ENCODE results near the gene MTX1. TPM values are rescaled to one million over a fixed set of nuclear protein-coding genes. Genes with fewer than 3 reads are reported as not detected.

The MTX1 gene
- total RNA-seq, 2 experiments from 2014 or later, result 31.5 to 31.7 TPM

DNA sequence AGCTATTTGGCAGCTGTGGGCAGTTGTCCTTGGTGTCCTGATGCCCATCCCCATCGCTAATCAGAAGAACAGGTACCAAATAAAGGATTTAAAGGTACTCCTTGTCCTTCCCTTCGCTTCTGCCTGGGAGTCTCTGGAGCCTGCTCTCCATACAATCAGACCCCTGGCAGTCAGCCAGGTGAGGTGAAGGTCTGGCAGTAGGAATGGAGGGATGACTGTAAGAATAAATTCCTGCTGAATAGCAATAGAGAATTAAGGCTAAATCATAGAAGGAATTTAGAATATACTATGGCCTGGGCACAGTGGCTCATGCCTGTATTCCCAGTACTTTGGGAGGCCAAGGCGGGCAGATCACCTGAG, 10.0 kb upstream of the MTX1 start:
- no peak overlapping the region for H3K27ac Mint-ChIP-seq
- DNase-seq (no peak), ATAC-seq (ENCODE audit: low read depth) (no peak)
- H3K36me3 Mint-ChIP-seq, result no peaks in the 10 kb centered on the region
- H3K9me3 Mint-ChIP-seq, result no peaks in the 10 kb centered on the region
- POLR2A ChIA-PET, result no interaction called here
- no peaks in the 10 kb centered on the region for H3K27me3 Mint-ChIP-seq
- no peak overlapping the region for H3K4me3 Mint-ChIP-seq
- H3K4me1 Mint-ChIP-seq, result peaks cover 14% of the 10 kb centered on the region

GRCh38 chr1:155199792-155200191, 8.7 kb upstream of the MTX1 start:
- H3K27me3 Mint-ChIP-seq, result no peaks in the 10 kb centered on the region
- ATAC-seq (ENCODE audit: low read depth) (no peak), DNase-seq (no peak)
- H3K4me3 Mint-ChIP-seq, result no peak overlapping the region
- H3K27ac Mint-ChIP-seq, result no peak overlapping the region
- H3K9me3 Mint-ChIP-seq, result no peaks in the 10 kb centered on the region
- peaks cover 4% of the 10 kb centered on the region for H3K4me1 Mint-ChIP-seq
- H3K36me3 Mint-ChIP-seq, result no peaks in the 10 kb centered on the region
- POLR2A ChIA-PET, result no interaction called here

DNA sequence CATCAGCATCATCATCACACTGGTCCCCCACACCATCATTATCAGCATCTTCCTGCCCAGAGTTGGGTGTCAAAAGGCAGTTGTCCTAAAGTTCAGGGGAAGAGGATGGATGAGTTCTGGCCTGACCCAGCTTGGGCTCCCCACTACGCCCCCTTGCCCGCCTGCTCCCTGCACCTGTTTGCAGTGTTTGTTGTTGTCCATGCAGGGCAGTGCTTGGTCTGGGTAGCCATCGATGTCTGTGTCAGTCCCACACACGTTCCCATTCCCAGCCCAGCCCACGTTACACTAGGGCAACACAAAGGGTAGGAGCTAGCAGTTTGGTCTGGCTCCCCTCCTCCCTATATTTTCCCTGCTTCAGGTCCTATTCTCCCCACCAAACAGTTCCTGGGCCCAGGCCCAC, 7.6 kb upstream of the MTX1 start:
- Mint-ChIP-seq H3K4me1 (no peaks in the 10 kb centered on the region), H3K9me3 (no peaks in the 10 kb centered on the region), H3K4me3 (no peak overlapping the region), H3K36me3 (no peaks in the 10 kb centered on the region), H3K27me3 (no peaks in the 10 kb centered on the region), H3K27ac (no peak overlapping the region)
- ATAC-seq (ENCODE audit: low read depth) (no peak), DNase-seq (no peak)
- POLR2A ChIA-PET, result no interaction called here

DNA sequence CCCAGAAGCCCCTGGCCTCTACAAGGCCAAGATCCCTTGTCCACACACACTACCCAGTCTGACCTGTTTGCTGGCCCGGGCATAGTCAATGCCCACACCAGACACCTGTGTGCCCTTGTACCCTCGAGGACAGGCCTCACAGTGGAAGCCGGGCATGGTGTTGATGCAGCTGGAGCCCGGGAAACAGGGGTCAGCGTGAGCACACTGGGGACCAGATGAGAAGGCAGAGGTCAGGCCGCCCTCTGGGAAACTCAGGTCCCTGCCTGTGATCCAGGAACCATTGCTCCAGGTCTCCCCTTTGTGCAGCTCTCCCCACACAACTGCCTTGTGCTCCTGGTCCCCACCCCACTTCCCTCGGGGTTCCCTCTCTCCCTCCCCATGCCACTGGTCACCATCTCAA, 6.3 kb upstream of the MTX1 start:
- H3K36me3 Mint-ChIP-seq, result no peaks in the 10 kb centered on the region
- peaks cover 6% of the 10 kb centered on the region for H3K4me1 Mint-ChIP-seq
- H3K4me3 Mint-ChIP-seq, result no peak overlapping the region
- DNase-seq (no peak), ATAC-seq (ENCODE audit: low read depth) (no peak)
- H3K9me3 Mint-ChIP-seq, result no peaks in the 10 kb centered on the region
- POLR2A ChIA-PET, result no interaction called here
- H3K27ac Mint-ChIP-seq, result no peak overlapping the region
- H3K27me3 Mint-ChIP-seq, result no peaks in the 10 kb centered on the region

DNA sequence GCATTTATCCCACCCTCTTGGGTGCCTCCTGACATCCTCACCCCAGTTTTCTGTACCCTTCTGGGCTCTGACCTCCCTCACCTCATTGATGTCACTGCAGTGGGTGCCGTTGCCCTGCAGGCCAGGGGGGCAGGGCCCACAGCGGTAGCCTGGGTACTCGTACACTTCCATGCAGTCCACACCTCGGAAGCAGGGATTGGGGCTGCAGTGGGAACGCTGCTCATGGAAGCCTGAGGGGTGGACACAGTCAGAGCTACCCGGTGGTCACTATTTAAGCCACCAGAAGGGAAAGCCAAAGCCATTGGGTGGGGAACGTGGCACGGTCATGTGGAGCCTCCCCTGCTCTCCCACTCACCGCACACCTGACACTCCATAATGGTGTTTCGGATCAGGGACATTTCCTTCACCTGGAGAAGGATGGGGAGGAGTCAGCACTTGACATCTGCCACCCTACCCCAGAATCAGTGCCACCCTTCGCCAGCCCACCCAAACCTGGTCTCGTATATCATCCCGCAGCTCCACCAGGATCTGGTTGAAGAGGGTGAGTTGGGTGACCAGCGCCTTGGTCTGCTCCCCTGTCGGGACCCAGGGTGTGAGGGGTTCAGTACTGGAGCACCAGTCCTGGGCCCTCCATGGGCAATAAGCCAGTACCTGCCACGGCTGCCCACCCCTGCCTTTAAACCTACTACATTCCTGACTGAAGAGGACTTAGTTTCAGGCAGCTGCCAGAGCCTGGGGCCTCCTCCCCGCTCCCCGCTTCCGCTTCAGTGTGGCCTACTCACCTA, 5.6 kb upstream of the MTX1 start:
- Mint-ChIP-seq H3K27me3 (no peaks in the 10 kb centered on the region), H3K4me1 (peaks cover 11% of the 10 kb centered on the region), H3K27ac (no peak overlapping the region), H3K36me3 (no peaks in the 10 kb centered on the region), H3K4me3 (no peak overlapping the region), H3K9me3 (no peaks in the 10 kb centered on the region)
- DNase-seq, result no peak
- POLR2A ChIA-PET, result interaction anchor here (1.9 kb wide), 1 partner anchor 8 kb away, joined by 9 read pairs; no protein-coding TSS in a partner anchor
- no peak for ATAC-seq (ENCODE audit: low read depth)

GRCh38 chr1:155205035-155205434, 3.5 kb upstream of the MTX1 start:
- H3K4me1 Mint-ChIP-seq, result peaks cover 21% of the 10 kb centered on the region
- no peak overlapping the region for H3K27ac Mint-ChIP-seq
- ATAC-seq (ENCODE audit: low read depth) (no peak), DNase-seq (no peak)
- no peaks in the 10 kb centered on the region for H3K36me3 Mint-ChIP-seq
- H3K27me3 Mint-ChIP-seq, result no peaks in the 10 kb centered on the region
- POLR2A ChIA-PET, result interaction anchor here (1.4 kb wide), 1 partner anchor 11 kb away, joined by 3 read pairs; no protein-coding TSS in a partner anchor
- H3K9me3 Mint-ChIP-seq, result no peaks in the 10 kb centered on the region
- H3K4me3 Mint-ChIP-seq, result no peak overlapping the region

GRCh38 chr1:155205969-155206593, 2.4 kb upstream of the MTX1 start:
- Mint-ChIP-seq H3K4me1 (peaks cover 25% of the 10 kb centered on the region), H3K36me3 (no peaks in the 10 kb centered on the region), H3K9me3 (no peaks in the 10 kb centered on the region), H3K27me3 (no peaks in the 10 kb centered on the region), H3K4me3 (no peak overlapping the region), H3K27ac (no peak overlapping the region)
- ATAC-seq (ENCODE audit: low read depth), result no peak
- no peak for DNase-seq
- POLR2A ChIA-PET, result interaction anchor here (1.4 kb wide), 1 partner anchor 29 kb away, joined by 6 read pairs; no protein-coding TSS in a partner anchor

GRCh38 chr1:155206891-155207805, 1.3 kb upstream of the MTX1 start:
- no peaks in the 10 kb centered on the region for H3K36me3 Mint-ChIP-seq
- H3K27me3 Mint-ChIP-seq, result no peaks in the 10 kb centered on the region
- POLR2A ChIA-PET, result interaction anchor here (0.8 to 3.7 kb wide), 9 partner anchors 12 to 43 kb away, joined by 3 to 65 read pairs (median 15); partner anchors contain the start of genes KRTCAP2 and TRIM46
- H3K9me3 Mint-ChIP-seq, result no peaks in the 10 kb centered on the region
- peak; percentile 91 for DNase-seq
- ATAC-seq (ENCODE audit: low read depth), result peak; percentile 55
- H3K27ac Mint-ChIP-seq, result peak overlapping the region; percentile 63
- peaks cover 25% of the 10 kb centered on the region for H3K4me1 Mint-ChIP-seq
- H3K4me3 Mint-ChIP-seq, result peak overlapping the region; percentile 60

- Mint-ChIP-seq H3K4me3 (peak within 1 kb of the TSS; percentile 90), H3K36me3 (no peaks in the 10 kb centered on the region), H3K9me3 (no peaks in the 10 kb centered on the region), H3K27me3 (no peaks in the 10 kb centered on the region), H3K27ac (peak within 1 kb of the TSS; percentile 90), H3K4me1 (peaks cover 25% of the 10 kb centered on the region)
- POLR2A ChIA-PET, result interaction anchor here (0.6 to 3.7 kb wide), 7 partner anchors 11 to 65 kb away, joined by 3 to 65 read pairs (median 17); partner anchors contain the start of genes CLK2, KRTCAP2 and TRIM46
- ATAC-seq (ENCODE audit: low read depth) (no peak), DNase-seq (no peak)
Observed at GRCh38 chr1:155207806-155208540, 522 bp upstream of the MTX1 start, which contains the start of gene THBS3. TSS of gene THBS3 (minus strand) at chr1:155207897. CDS start at chr1:155207876, 21 bp downstream.

DNA sequence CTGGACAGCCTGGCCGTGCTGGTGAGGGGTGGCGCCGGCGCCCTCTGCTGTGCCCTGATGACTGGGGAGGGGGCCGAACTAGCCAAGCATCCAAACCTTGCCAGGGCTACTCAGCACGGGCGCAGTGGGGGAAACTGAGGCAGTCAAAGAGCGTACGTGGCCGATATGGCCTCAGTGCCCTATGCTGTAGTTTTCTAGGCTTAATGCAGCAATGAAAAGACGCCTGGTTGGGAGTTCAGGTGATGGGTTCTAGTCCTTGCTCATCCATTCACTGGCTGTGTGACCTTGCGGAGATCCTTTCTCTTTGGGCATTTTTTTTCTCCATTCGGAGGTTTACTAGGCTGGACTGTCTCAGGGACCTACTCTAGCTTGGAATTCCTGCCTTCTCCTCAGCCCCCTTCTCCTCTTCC, 822 bp downstream of the MTX1 start:
- no peak for DNase-seq
- Mint-ChIP-seq H3K36me3 (no peaks in the 10 kb centered on the region), H3K27me3 (no peaks in the 10 kb centered on the region), H3K9me3 (no peaks in the 10 kb centered on the region), H3K4me3 (peak overlapping the region; percentile 90), H3K27ac (peak overlapping the region; percentile 90), H3K4me1 (peaks cover 25% of the 10 kb centered on the region)
- no peak for ATAC-seq (ENCODE audit: low read depth)
- POLR2A ChIA-PET, result interaction anchor here (1.1 to 3.7 kb wide), 9 partner anchors 9 to 41 kb away, joined by 3 to 65 read pairs (median 8); partner anchors contain the start of genes KRTCAP2 and TRIM46

DNA sequence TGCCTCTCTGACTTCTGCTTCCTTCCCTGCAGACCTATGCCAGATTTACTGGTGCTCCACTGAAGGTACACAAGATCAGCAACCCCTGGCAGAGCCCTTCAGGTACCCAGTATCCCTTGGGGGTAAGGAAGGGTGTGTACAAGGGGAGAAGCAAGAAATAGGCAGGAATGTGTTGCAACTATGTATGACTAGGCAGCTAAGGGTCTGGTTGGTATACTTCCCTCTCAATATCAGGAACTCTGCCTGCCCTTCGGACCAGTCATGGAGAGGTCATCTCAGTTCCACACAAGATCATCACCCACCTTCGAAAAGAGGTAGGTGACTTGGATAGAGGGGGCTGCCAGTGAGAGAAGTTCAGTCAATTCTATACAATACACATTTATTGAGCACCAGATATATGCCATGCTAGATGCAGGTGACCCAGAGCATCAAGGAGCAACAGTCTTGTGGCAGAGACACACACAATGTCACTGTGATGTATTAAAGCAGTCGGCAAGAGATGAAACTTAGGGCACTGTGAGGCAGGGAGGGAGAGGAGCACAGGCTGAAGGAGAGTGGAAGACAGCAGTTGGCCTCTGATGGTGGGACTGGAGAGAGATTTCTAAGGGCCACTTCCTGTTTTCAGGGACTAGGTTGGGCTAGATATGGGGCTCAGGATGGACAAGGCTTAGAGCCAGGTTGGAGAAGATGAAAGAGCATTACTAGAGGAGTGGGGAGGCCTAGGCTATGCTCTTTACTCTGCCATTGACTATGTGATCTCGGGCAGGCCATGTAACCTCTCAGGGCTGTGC, 2.0 kb downstream of the MTX1 start:
- Mint-ChIP-seq H3K9me3 (no peaks in the 10 kb centered on the region), H3K36me3 (no peaks in the 10 kb centered on the region), H3K27me3 (no peaks in the 10 kb centered on the region), H3K27ac (peak overlapping the region; percentile 5), H3K4me3 (peak overlapping the region; percentile 33), H3K4me1 (peaks cover 26% of the 10 kb centered on the region)
- POLR2A ChIA-PET, result interaction anchor here (1.8 kb wide), 1 partner anchor 33 kb away, joined by 8 read pairs; no protein-coding TSS in a partner anchor
- DNase-seq (no peak), ATAC-seq (ENCODE audit: low read depth) (no peak)
